Mesothelial cell of epicardium (in vitro differentiated cells): ENCODE measurements around the gene REEP6. TPM values are rescaled to one million over a fixed set of nuclear protein-coding genes. Genes with fewer than 3 reads are reported as not detected.

Experiments
- DNase-seq, 2 experiments: peaks; one replicate each; pipeline ENCODE4 v3.0.0; 2021; ENCODE audit warnings: low spot score in 2 of 2; ENCODE audit not compliant: unreplicated experiment in 2 of 2
- H3K27ac Mint-ChIP-seq: 2 replicates; pipeline ENCODE4 v1.8.0; 2021; ENCODE audit warnings: mixed read lengths
- H3K27me3 Mint-ChIP-seq: 2 replicates; pipeline ENCODE4 v1.8.0; 2021; ENCODE audit warnings: low read depth, mixed read lengths
- H3K36me3 Mint-ChIP-seq: 2 replicates; pipeline ENCODE4 v1.8.0; 2021; ENCODE audit warnings: mixed read lengths
- H3K4me1 Mint-ChIP-seq: 2 replicates; pipeline ENCODE4 v1.8.0; 2021; ENCODE audit warnings: mixed read lengths
- H3K4me3 Mint-ChIP-seq: 2 replicates; pipeline ENCODE4 v1.8.0; 2021; ENCODE audit warnings: mild to moderate bottlenecking, moderate library complexity, mixed read lengths
- H3K9me3 Mint-ChIP-seq: 2 replicates; pipeline ENCODE4 v1.8.0; 2021; ENCODE audit warnings: mixed read lengths
- total RNA-seq: library from RNA; stranded (reverse); gene quantifications from 3 replicates; pipeline ENCODE4 v1.2.1, GENCODE V29; 2021
- TF ChIP-seq, protein P1 (sequence below): fragments of 200-600 bp; sonication (generic); IDR thresholded peaks from one replicate; pipeline ENCODE4 v1.5.0; 2021; ENCODE audit warnings: antibody characterized with exemption; ENCODE audit not compliant: unreplicated experiment

REEP6 gene
- total RNA-seq, 1 donor from 2014 or later = 3.8 TPM

DNA sequence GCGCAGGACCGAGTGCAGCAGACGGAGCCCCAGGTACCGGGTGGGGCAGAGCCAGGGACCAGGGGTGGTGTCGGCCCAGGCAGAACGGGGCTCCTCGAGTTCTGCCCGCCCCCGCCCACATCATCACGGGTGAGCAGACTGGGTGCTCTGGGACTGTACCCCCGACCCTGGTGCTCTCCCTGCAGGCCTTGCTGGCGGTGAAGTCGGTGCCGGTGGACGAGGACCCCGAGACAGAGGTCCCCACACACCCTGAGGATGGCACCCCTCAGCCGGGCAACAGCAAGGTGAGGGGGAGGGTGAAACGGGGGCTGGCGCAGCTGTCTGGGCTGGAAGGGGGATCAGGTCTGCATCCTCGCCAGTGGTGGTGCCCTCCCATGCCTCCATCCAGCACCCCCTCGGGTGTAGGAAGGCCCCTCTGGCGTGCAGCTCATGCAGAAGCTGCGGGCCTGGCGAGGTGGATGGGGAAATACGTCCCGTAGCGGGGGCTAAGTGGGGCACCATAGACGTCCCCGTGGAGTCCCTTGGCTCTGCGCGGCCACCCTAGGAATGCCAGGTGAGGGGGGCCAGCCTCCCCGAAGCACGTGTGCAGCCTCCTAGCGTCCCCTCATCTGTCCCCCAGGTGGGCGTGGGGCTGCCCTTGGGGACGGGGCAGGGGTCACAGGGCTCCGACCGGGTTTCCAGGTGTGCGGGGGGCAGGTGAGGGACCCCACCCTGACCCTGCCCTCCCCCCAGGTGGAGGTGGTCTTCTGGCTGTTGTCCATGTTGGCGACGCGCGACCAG lies 34.7 kb upstream of the REEP6 start:
- H3K9me3 Mint-ChIP-seq = no peaks in the 10 kb centered on the region
- no peak overlapping the region for H3K4me3 Mint-ChIP-seq
- H3K36me3 Mint-ChIP-seq = no peaks in the 10 kb centered on the region
- TF ChIP-seq, protein P1, sequence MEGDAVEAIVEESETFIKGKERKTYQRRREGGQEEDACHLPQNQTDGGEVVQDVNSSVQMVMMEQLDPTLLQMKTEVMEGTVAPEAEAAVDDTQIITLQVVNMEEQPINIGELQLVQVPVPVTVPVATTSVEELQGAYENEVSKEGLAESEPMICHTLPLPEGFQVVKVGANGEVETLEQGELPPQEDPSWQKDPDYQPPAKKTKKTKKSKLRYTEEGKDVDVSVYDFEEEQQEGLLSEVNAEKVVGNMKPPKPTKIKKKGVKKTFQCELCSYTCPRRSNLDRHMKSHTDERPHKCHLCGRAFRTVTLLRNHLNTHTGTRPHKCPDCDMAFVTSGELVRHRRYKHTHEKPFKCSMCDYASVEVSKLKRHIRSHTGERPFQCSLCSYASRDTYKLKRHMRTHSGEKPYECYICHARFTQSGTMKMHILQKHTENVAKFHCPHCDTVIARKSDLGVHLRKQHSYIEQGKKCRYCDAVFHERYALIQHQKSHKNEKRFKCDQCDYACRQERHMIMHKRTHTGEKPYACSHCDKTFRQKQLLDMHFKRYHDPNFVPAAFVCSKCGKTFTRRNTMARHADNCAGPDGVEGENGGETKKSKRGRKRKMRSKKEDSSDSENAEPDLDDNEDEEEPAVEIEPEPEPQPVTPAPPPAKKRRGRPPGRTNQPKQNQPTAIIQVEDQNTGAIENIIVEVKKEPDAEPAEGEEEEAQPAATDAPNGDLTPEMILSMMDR = no peak
- H3K27me3 Mint-ChIP-seq = peaks cover 70% of the 10 kb centered on the region
- no peak overlapping the region for H3K27ac Mint-ChIP-seq
- no peak for DNase-seq
- no peaks in the 10 kb centered on the region for H3K4me1 Mint-ChIP-seq

GRCh38 chr19:1457031-1457739 lies 33.8 kb upstream of the REEP6 start:
- peaks cover 61% of the 10 kb centered on the region for H3K27me3 Mint-ChIP-seq
- H3K4me1 Mint-ChIP-seq = no peaks in the 10 kb centered on the region
- no peaks in the 10 kb centered on the region for H3K36me3 Mint-ChIP-seq
- no peak overlapping the region for H3K4me3 Mint-ChIP-seq
- no peak overlapping the region for H3K27ac Mint-ChIP-seq
- H3K9me3 Mint-ChIP-seq = no peaks in the 10 kb centered on the region
- TF ChIP-seq, protein P1 = no peak
- no peak for DNase-seq

- Mint-ChIP-seq H3K4me3 (no peak overlapping the region), H3K9me3 (no peaks in the 10 kb centered on the region), H3K36me3 (no peaks in the 10 kb centered on the region), H3K27ac (no peak overlapping the region), H3K4me1 (no peaks in the 10 kb centered on the region), H3K27me3 (peaks cover 54% of the 10 kb centered on the region)
- no peak for DNase-seq
- TF ChIP-seq, protein P1 = no peak
These were observed 33.1 kb upstream of the REEP6 start for GRCh38 chr19:1457892-1458291.

DNA sequence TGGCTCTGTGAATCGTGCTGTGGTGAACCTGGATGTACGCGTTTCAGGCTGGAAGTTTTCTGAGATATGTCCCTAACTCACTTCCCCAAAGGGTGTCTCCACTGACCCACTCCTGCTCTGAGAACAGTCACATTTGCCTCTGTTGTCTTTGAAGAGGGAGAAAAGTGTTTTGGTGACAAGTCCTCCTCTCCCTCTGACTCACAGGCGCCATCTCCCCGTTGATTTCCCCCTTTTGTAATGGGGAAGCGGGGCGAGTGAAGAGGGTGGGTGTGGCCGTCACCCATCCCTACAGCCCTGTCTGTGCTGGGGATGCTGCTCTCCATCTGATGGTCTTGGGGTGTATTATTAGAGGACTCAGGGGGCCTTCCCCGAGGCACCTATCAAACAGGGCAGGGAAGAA lies 31.5 kb upstream of the REEP6 start:
- no peak overlapping the region for H3K27ac Mint-ChIP-seq

DNA sequence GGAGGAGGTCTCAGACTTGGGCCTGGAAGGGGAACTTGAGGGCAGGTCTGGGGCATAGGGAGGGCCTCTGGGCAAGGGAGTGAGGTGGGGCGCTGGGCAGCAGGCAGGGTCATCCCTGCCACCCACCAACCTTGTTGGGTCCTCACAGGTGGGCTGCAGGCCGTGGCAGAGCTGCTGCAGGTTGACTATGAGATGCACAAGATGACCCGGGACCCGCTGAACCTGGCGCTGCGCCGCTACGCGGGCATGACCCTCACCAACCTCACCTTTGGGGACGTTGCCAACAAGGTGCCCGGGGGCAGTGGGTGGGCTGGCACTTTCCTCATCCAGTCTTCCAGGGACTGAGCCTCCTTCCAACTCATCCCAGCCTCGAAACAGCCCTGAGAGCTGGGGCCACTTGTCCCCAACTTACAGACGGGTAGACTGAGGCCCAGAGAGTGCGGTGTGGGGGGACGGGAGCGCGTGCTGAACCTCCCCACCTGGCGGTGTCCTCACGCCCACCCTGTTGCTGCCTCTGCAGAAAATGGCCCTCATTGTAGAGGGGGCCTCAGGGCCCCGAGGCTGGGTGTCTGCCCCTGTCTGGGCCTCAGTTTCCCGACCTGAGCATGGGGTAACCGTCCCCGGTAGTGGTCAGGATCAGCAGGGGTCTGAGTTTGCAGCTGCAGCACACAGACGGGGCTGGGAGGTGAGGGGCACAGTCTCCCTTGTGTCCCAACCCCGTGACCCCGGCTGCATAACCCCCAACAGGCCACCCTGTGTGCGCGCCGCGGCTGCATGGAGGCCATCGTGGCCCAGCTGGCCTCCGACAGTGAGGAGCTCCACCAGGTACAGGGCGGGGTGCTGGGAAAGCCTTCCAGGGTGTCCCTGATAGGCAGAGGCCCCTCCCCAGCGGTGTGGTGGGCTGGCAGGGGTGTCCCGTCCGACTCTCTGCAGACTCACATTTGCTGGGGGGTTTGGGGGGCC lies 30.7 kb upstream of the REEP6 start:
- no peaks in the 10 kb centered on the region for H3K36me3 Mint-ChIP-seq

More for the DNA sequence above, 31.5 kb upstream of the REEP6 start:
- Mint-ChIP-seq H3K4me3 (no peak overlapping the region), H3K36me3 (no peaks in the 10 kb centered on the region), H3K9me3 (no peaks in the 10 kb centered on the region), H3K27me3 (peaks cover 49% of the 10 kb centered on the region), H3K4me1 (no peaks in the 10 kb centered on the region)
- TF ChIP-seq, protein P1 = no peak
- no peak for DNase-seq

More for the DNA sequence above, 30.7 kb upstream of the REEP6 start:
- Mint-ChIP-seq H3K4me1 (no peaks in the 10 kb centered on the region), H3K4me3 (no peak overlapping the region), H3K9me3 (no peaks in the 10 kb centered on the region), H3K27me3 (peaks cover 49% of the 10 kb centered on the region), H3K27ac (no peak overlapping the region)
- TF ChIP-seq, protein P1 = no peak
- DNase-seq = no peak
